Smooth muscle cell (in vitro differentiated cells): ENCODE results near the gene UBE2R2. TPM values are rescaled to one million over a fixed set of nuclear protein-coding genes. Genes with fewer than 3 reads are reported as not detected.
"Not testable (repeated sequence)": the region's sequence is repeated elsewhere in the genome, so short reads cannot be mapped to it uniquely, and the experiment has no call there.

ENCODE experiments used
- DNase-seq: peaks from one replicate; lab custom pipeline; 2025; ENCODE audit not compliant: unreplicated experiment; lab: John Stamatoyannopoulos, UW
- H2AFZ ChIP-seq: fragments of 200-600 bp; sonication (generic); 2 replicates; pipeline ENCODE4 v1.6.0; 2016; ENCODE audit warnings: antibody characterized with exemption, low read depth, mild to moderate bottlenecking
- H3F3A ChIP-seq: fragments of 200-600 bp; sonication (generic); 2 replicates; pipeline ENCODE4 v1.6.0; 2017; ENCODE audit warnings: antibody characterized with exemption, low read depth
- H3K27ac ChIP-seq: fragments of 200-600 bp; sonication (generic); 2 replicates; pipeline ENCODE4 v1.5.1; 2016; ENCODE audit warnings: low read depth, mild to moderate bottlenecking
- H3K27me3 ChIP-seq: fragments of 200-600 bp; sonication (generic); 2 replicates; pipeline ENCODE4 v1.6.1; 2016; ENCODE audit warnings: low read depth, mild to moderate bottlenecking
- H3K36me3 ChIP-seq: fragments of 200-600 bp; sonication (generic); 2 replicates; pipeline ENCODE4 v1.5.1; 2016; ENCODE audit warnings: low read depth
- H3K4me1 ChIP-seq: fragments of 200-600 bp; sonication (generic); 2 replicates; pipeline ENCODE4 v1.5.1; 2016; ENCODE audit warnings: low read depth
- H3K4me2 ChIP-seq: fragments of 200-600 bp; sonication (generic); 2 replicates; pipeline ENCODE4 v1.6.0; 2016; ENCODE audit warnings: mild to moderate bottlenecking
- H3K4me3 ChIP-seq: fragments of 200-600 bp; sonication (generic); 2 replicates; pipeline ENCODE4 v1.5.1; 2016; ENCODE audit warnings: mild to moderate bottlenecking
- H3K79me2 ChIP-seq: fragments of 200-600 bp; sonication (generic); 2 replicates; pipeline ENCODE4 v1.6.0; 2016; ENCODE audit warnings: low read depth, mild to moderate bottlenecking
- H3K9ac ChIP-seq: fragments of 200-600 bp; sonication (generic); 2 replicates; pipeline ENCODE4 v1.6.0; 2016; ENCODE audit warnings: low read depth
- H3K9me3 ChIP-seq: fragments of 200-600 bp; sonication (generic); replicated peaks from 2 replicates; pipeline ENCODE4 v1.5.1; 2016; ENCODE audit warnings: low read depth
- H4K20me1 ChIP-seq: fragments of 200-600 bp; sonication (generic); 2 replicates; pipeline ENCODE4 v1.6.0; 2016; ENCODE audit warnings: low read depth
- WGBS: methylation state at CpG from one replicate; pipeline ENCODE4 v1.1.7; 2016; ENCODE audit warnings: low lambda C conversion rate; 5-methylcytosine and 5-hydroxymethylcytosine counted together
- polyA plus RNA-seq: library from polyadenylated mRNA; unstranded; fragments of >200 nt; fragmentation: Nextera tagmentation; extraction: Ambion mirVana; gene quantifications from 2 replicates; pipeline ENCODE4 v1.2.1, GENCODE V29; 2016
- total RNA-seq: library from RNA; depleted of rRNA; stranded (reverse); fragments of >200 nt; gene quantifications from 2 replicates; pipeline ENCODE4 v1.2.3, GENCODE V29; 2014
- TF ChIP-seq, protein P1 (sequence below): fragments of 200-600 bp; sonication (generic); IDR thresholded peaks from 2 replicates; pipeline ENCODE4 v1.5.1; 2017; ENCODE audit warnings: borderline replicate concordance, mild to moderate bottlenecking, antibody characterized with exemption; ENCODE audit not compliant: insufficient read depth, poor library complexity, severe bottlenecking

UBE2R2 gene
- total and polyA plus RNA-seq, 2 experiments from 2014 or later = 43.2 to 43.5 TPM

DNA sequence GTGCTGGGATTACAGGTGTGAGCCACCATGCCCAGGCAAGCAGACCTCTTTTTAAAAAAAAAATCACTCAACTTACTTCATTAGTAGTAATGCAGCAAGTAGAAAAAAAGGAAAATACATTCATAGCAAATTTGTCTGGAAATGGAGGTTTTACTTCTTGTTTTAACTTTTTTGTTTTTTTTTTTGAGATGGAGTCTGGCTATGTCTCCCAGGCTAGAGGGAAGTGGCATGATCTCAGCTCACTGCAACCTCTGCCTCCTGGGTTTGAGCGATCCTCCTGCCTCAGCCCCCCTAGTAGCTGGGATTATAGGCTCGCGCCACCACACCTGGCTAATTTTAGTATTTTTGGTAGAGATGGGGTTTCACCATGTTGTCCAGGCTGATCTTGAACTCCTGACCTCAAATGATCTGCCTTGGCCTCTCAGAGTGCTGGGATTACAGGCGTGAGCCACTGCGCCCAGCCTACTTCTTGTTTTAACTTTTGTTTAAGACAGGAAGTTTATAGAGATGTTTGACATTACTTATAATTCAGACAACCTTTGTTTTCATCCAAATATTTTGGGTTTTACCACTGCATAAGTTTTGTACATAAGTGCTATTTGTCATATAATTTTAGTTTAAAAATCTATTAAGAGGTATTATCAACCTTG, 26.5 kb downstream of the UBE2R2 start:
- peaks cover 100% of the 10 kb centered on the region for H4K20me1 ChIP-seq
- WGBS = 91% methylated on average over 5 of the region's 5 CpGs

DNA sequence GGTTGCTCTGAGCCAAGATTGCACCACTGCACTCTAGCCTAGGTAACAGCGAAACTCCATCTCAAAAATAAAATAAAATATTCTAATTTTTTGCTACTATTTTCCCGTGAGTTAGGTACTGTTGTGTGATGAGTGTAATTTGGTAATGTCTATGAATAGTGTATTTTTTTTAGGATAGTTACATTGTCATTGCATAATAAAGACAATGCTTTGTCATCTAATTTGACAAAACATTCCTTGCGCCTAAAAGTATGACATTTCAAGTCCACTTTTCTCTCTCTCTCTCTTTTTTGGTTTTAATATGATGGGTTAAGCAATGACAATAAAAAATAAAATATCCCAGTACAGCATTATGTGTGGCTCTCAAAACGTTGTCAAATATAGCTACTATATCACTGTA, 29.3 kb downstream of the UBE2R2 start:
- DNase-seq = no peak
- Histone ChIP-seq H3K4me2 (no peak overlapping the region), H3K79me2 (peaks cover 100% of the 10 kb centered on the region), H4K20me1 (peaks cover 100% of the 10 kb centered on the region), H3K9me3 (no peaks in the 10 kb centered on the region), H3K36me3 (no peaks in the 10 kb centered on the region), H3K27me3 (no peaks in the 10 kb centered on the region), H3K4me1 (peaks cover 6% of the 10 kb centered on the region), H3K27ac (no peak overlapping the region), H3K4me3 (no peak overlapping the region), H3F3A (peaks cover 5% of the 10 kb centered on the region), H3K9ac (no peak overlapping the region), H2AFZ (no peak overlapping the region)
- WGBS = 96% methylated on average over 4 of the region's 4 CpGs
- TF ChIP-seq, protein P1, sequence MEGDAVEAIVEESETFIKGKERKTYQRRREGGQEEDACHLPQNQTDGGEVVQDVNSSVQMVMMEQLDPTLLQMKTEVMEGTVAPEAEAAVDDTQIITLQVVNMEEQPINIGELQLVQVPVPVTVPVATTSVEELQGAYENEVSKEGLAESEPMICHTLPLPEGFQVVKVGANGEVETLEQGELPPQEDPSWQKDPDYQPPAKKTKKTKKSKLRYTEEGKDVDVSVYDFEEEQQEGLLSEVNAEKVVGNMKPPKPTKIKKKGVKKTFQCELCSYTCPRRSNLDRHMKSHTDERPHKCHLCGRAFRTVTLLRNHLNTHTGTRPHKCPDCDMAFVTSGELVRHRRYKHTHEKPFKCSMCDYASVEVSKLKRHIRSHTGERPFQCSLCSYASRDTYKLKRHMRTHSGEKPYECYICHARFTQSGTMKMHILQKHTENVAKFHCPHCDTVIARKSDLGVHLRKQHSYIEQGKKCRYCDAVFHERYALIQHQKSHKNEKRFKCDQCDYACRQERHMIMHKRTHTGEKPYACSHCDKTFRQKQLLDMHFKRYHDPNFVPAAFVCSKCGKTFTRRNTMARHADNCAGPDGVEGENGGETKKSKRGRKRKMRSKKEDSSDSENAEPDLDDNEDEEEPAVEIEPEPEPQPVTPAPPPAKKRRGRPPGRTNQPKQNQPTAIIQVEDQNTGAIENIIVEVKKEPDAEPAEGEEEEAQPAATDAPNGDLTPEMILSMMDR = no peak

More for the DNA sequence above, 26.5 kb downstream of the UBE2R2 start:
- Histone ChIP-seq H3K9me3 (no peaks in the 10 kb centered on the region), H3F3A (no peaks in the 10 kb centered on the region), H3K4me2 (no peak overlapping the region), H3K36me3 (no peaks in the 10 kb centered on the region), H3K4me1 (no peaks in the 10 kb centered on the region), H2AFZ (no peak overlapping the region), H3K27me3 (no peaks in the 10 kb centered on the region), H3K9ac (no peak overlapping the region), H3K4me3 (no peak overlapping the region), H3K27ac (no peak overlapping the region), H3K79me2 (peaks cover 100% of the 10 kb centered on the region)
- DNase-seq = no peak
- TF ChIP-seq, protein P1 = no peak

DNA sequence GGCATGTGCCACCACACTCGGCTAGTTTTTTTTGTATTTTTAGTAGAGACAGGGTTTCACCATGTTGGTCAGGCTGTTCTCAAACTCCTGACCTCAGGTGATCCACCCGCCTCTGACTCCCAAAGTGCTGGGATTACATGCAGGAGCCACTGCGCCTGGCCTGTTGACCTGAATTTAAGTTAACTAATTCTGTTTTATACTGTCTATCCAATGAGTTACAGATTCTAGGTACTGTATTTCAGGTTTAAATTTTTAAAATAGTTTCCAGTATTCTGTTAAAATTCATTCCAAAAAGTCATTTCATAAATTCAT, 30.9 kb downstream of the UBE2R2 start:
- peaks cover 100% of the 10 kb centered on the region for H4K20me1 ChIP-seq
- H3K4me1 ChIP-seq = not testable (repeated sequence)

DNA sequence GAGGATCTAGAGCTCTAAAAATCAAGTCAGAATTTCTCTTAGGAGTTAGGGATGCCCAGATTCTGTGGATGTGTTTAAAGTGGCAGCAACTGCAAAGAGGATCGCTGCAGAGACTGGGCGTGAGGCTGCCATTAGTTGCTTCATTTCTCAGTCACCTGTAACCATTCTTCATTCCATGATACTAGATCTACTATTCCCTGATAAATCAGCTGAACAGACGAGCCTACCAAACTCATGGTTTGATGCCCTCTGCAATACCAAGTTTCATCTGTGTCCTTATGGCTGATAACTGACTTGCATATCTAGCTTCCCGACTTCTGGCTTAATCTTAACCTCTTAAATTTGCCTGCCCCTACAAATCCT, 33.3 kb downstream of the UBE2R2 start:
- H4K20me1 ChIP-seq = peaks cover 100% of the 10 kb centered on the region
- WGBS = 94% methylated on average over 4 of the region's 4 CpGs
- no peaks in the 10 kb centered on the region for H3K27me3 ChIP-seq
- peaks cover 6% of the 10 kb centered on the region for H3K4me1 ChIP-seq
- no peak for DNase-seq
- TF ChIP-seq, protein P1 = no peak
- no peak overlapping the region for H2AFZ ChIP-seq
- H3K4me3 ChIP-seq = no peak overlapping the region
- H3K9ac ChIP-seq = no peak overlapping the region
- no peaks in the 10 kb centered on the region for H3K9me3 ChIP-seq
- peaks cover 14% of the 10 kb centered on the region for H3F3A ChIP-seq
- peaks cover 100% of the 10 kb centered on the region for H3K79me2 ChIP-seq
- no peaks in the 10 kb centered on the region for H3K36me3 ChIP-seq
- H3K4me2 ChIP-seq = no peak overlapping the region
- peak overlapping the region; percentile 36 for H3K27ac ChIP-seq

More for the DNA sequence above, 30.9 kb downstream of the UBE2R2 start:
- not testable (repeated sequence) for H2AFZ ChIP-seq, H3K36me3 ChIP-seq, H3K4me2 ChIP-seq, H3K4me3 ChIP-seq, DNase-seq, H3K27me3 ChIP-seq, H3K9ac ChIP-seq, H3K9me3 ChIP-seq
- H3F3A ChIP-seq = peaks cover 13% of the 10 kb centered on the region
- H3K79me2 ChIP-seq = peaks cover 100% of the 10 kb centered on the region
- H3K27ac ChIP-seq = peak overlapping the region; percentile 1
- WGBS = 94% methylated on average over 3 of the region's 3 CpGs
